HG02852 (cell line): ENCODE results near the gene AOPEP.

Experiments
- ATAC-seq: cut with Tn5 transposase; IDR thresholded peaks from one replicate; pipeline ENCODE4 v1.9.1; 2021; ENCODE audit warnings: mild to moderate bottlenecking, moderate library complexity; ENCODE audit not compliant: unreplicated experiment

The AOPEP gene

DNA sequence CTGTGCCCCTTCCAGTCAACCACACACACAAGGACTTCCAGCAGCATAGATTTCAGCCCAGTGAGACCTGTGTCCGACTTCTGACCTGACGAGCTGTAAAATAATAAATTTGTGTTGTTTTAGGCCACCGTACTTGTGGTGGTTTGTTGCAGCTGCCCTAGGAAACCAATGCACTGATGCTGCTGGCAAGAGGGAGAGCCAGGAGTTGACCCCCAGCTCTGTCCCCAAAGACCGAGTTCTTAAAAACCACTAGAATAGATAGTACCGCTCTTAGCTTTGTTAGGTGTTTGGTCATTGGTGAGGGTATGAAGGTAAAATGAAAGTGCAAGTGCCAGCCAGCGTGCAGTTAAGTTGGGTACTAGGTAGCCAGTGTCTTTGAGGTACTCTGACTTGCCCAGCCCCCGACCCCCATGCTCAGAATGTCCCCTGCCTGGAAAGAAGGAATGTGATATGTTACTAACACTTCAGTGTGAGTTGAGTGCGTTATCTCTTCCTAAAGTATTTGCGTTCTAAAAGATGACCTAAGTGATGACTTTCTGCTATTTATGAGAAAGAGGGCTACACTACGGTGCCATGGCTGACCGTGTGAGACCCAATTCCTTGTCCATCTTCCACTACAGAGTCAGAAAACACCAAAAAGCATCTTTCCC is 185.6 kb downstream of the AOPEP start:
- no peak for ATAC-seq

DNA sequence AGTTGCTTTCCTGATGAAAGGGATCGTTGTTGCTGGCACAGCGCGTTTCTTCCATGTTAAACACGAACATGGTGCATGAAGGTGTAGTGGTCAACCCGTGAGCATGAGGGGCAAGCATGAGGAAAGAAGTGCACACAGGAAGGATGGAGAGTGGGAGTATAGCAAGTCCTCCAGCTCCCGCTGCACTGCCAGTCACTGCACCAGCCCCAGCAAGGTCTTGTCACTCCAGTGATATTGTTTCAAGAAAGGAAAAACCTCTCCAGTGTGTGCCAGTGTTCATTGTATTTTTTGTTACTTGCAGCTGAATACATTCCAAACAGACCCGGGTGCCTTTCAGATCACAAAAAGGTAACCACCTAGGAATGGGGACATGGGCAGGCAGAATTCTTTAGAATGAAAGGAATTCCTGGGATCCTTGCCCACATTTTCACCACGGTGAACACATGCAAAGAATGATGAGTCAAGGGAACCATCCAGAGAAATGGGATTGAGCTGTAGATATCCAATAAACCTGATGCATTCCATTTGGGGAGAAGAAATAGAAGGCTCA is 186.3 kb downstream of the AOPEP start:
- ATAC-seq: no peak

DNA sequence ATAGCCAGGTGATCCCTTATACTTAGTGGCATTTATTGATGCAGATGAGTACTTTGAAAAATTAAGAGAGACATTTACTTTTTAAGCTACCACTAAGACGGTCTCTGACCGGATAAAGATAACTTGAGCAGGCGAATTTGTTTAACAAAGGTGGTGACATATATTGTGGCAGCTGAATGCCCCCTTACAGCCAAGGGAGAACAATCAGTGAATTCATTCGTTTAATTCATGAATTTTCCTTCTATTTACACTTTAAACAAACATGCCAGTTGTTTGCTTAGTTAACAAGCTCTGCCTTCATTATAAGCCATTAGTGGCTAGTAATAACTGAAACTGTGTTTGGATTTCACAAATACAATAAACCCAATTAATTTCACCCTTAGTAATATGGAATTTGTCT is 187.1 kb downstream of the AOPEP start:
- no peak for ATAC-seq

DNA sequence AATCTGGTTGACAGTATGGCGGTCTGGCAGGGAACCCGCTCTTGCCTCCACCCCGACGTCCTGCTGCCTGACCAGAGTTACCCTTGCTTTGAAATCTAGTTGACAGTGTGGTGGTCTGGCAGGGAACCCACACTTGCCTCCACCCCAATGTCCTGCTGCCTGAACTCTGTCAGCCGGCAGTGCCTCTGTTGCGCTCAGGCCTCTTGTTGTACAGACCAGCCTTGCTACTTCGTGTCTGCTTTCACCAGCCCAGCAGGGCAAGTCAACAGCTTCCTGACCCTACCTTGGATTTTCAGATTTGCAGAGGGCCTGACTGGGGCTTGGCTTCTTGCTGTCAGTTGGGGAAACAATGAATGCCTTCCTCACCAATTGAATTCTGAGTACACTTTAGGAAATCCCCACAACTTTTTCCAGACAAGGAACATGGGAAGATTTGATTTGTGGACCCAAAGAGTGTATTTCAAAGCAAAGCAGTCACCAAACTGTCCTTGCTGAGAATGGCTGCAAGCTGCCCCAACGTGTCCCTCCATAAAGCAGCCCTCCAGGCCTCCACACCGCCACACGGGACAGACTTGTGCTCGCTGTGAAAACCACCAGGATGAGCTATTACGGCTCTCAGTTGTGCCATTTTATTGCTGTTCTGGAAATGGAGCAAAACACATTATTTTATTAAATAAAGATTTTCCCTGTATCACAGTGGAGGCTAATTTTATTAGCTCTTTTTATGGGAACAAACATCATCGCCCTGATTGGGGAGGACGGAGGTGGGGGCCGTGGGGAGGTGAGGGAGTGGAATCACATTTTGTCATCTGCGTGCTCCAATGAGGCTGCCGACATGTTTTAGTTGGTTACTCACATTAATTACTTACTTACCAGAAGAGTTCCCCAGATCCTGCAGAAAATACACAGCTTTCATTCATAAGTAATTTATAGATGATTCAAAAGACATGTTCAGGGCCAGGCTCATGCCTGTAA is 189.3 kb downstream of the AOPEP start:
- ATAC-seq: no peak

DNA sequence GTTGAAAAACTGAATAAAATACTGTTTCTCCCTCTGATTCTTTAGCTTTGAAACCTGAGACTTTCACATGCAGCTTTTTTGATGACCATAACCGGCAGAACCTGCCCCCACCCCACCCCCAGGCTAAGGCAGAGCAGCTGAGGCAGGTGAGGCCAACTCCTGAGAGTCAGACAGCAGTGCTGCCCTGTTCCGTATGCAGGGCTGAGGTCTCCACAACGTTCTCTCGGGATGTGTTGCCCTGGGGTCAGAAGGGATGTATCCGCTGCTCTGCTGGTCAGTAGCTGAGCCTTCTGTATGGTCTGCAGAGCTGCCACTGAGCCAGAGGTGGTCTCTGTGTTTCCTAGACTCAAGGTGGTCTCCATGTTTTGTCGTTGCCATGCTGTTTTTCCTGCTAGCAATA is 190.5 kb downstream of the AOPEP start:
- no peak for ATAC-seq

DNA sequence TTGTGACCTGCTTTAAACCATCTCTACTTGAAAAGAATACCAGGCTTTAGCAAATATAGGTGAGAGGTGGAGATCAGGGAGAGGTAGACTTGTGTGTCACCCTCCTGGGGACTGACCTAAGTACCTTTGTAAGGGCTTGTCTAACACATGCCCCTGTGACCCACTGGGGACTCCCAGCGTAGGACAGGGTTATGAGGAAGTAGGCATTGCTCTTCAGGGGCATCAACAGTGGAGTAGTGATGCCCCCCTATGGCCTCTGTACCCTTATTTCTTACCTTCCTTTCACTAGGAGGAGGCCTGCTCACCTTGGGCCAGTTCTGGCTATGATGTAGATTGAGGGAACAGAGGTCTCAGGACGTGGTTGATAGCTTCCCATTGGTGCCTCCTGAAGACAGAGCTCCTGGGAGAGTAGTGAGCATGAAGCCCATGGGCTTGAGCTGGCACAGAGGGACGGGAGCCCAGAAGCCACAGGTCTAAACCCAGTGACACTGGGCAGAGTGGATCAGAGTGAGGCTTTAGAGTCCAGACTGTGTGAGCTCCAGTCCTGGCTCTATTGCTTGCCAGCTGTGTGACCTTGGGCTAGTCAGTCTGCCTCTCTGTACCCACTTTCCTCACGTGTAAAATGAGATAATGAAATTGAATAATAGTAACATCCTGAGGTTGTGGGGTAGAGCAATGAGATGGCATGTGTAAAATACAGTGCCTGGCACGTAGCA is 191.7 kb downstream of the AOPEP start:
- no peak for ATAC-seq

DNA sequence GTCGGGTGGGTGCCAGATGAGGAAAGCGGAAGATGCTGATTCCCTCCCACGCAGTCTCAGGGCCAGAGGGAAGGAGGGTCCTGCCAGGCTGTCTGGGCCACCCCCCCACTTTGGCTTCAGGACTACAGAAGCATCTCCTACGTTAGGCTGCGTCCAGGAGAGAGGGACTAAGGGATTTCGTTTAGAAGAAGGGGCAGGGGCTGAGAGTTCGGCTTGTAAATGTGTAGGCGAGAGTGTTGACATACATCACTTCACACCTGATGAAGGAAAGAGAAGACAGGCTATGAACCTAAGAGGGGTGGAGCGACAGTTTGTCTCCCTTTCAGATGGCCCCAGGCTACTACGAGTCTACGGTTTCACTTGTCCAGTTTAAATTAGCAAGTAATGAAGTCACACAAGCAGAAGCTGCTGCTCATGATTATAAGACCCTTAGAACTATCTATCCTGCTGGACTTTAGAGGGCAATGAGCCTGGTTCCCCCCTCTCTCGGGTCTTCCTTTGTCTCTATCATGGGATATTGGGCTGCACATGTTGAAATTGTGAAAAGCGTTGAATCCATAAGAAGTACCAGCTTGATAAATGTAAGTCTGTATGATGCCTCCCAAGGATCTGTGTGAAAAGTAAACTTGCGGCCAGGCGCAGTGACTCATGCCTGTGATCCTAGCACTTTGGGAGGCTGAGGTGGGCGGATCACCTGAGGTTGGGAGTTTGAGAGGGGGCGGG is 193.0 kb downstream of the AOPEP start:
- no peak for ATAC-seq

DNA sequence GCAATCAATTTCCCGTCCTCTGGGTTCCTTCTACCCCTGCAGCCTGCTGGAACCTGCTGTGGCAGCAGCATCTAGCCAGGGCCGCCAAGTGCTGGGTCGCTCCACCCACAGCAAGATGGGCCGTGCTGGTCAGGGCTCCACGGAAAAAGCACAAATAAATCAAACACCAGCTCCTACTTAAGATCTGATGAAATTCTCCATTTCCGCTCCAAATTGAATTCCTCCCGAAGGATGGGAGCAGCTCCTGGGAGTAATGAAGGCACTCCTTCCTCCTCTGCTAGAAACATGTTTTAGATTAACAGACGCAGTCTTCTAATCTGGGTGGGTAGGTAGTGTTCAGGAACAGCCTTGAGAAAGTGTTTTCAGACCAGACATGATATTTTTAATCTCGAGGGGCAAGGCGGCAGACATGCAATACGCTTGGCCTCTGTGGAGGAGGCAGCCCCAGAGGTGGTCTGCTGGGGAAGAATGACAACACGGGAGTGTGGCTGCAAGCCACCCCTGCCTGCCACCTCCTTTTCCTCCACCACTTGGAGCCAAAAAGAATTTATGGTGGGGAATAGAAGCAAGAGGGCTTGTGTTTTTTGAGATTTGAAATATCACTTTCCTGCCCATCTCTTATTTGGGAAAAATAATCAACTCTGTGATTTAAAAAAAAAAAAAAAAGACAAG is 194.1 kb downstream of the AOPEP start:
- ATAC-seq: no peak

DNA sequence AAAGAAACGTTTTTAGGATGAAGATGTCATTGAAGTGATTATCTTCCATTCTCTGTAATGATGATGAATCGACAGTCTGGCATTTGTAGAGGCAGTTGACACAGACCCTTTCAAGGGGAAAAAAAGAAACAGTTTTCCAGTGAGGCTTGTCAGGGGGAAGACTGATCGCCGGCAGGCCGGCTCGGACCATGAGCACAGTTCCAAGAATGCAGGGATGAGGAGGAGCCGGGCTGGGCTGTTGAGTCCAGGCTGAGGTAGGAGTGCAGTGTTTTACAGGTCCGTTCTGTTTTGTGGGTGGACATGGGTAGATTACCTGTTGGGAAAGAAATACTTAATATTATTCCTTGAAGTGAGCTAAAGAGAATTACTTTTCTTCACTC is 194.6 kb downstream of the AOPEP start:
- no peak for ATAC-seq

DNA sequence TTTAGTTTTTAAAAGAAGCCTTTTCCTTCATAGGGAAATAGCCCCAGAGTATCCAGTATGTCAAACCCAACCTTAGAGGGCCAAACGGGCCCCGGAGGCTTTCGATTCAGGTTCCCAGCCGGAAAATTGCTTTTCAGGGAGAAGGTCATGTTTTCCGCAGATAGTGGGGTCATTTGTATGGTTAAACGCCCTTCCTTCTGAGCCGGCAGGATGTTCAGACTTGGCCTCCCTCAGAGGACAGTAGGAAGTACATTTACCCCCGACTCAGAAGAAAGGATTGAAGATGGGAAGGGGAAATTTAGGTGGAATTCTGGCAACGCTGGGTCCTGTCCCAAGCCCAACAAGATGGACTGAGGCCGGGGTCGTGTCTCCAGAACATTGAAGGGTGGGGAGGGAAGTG is 195.2 kb downstream of the AOPEP start:
- ATAC-seq: no peak

DNA sequence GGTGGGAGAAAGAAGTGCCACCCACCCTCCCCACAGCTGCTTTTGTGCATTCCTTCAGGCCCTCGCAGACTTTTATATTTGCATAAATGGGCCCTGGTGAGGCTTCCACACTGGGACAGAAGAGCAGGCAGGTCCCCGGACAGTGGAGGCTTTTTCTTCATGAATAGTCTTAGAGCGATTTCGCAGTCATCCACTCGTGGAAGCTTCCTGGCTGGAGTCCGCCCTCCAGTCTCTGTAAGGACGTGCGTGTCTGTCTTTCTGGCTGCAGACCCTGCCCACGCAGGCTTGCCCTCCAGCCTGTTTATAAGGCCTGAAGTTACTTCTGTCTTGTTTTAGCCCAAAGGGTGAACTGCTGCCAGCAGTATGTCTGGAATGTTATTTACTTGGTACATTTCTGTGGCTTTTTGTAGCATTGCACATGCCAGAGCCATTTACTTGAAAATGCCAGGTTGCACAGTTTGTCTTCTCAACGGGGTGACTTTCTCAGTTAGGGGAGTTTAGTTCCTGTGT is 195.7 kb downstream of the AOPEP start:
- no peak for ATAC-seq

DNA sequence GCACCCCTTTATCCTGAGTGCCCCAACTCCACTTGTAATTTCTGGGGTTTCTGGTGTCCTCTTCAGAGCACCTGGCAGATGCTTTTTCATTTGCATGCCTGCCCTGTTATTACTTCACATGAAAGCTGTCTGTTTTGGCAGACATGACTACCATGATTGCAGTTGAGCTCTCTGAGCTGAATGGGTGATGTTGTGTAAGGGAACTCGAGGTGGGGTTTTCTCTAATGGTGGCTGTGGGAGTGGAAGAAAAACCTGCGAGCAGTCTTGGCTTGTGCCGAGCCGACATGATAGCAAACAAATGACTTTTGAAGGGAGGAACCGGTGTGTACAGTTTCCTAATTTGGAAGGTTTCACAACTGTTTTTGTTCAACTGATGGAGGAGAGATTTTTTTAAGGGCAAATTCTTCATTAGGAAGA is 196.2 kb downstream of the AOPEP start:
- no peak for ATAC-seq

DNA sequence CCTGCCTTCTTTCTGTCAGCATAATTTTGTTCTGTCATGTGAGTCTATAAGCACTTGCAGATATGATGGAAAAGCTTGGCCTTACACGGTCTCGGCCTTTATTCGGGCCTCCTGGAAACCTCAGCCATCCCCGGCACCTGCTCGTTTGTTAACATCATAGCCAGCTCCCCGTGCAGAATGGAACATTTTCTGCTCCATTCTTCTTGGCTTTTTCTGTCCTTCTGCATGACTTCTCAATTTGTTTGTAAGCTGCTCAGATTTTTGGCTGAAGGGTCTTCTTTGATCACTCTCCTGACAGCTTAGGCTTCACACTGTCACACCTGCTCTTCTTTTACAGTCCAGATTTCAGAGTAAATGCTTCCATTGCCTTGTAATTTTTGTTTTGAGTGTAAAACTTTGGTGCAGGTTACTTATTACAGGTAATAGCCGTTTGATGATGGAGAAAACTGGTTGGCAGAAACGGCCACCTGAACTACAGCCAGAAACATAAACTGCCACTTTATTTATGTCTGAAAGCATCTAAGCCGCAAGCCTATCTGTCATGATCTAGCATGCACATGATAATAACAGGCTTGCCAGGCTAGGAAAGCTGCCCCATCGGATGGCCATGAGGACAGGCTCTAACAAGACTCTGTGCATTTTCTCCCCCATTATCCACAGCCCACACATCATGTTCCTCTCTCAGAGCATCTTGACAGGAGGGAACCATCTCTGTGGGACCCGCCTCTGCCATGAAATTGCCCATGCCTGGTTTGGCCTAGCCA is 197.0 kb downstream of the AOPEP start:
- no peak for ATAC-seq

DNA sequence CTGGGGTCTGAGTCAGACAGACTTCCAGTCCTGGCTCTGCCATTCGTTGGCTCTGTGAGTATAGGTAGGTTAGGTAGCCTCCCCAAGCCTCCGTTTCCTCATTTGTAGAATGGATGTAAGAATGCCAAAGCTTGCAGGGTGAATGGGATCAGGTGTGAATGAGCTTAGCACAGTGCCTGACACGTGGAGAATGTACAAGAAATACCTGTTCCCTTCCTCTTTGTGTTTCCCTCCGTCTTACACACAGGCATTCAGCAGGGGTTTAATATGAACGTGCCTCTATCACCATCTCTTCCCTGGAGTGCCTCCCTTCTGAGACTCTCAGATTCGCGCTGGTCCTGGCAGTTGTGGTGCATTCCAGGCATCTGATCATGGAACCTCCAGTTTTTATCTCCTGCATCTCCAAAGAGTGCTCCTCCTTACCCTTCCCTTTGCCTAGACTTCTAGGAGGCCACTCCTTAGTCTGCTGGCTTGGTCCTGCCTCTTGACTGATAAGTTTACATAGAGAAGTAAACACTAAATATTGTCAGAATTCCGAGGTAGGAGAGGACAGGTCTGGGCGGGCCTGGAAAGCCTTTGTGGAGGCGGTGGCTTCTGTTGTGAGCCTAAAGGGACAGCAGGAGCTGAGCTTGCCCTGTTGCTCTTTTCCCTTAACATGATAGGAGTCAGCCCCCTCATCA is 199.4 kb downstream of the AOPEP start:
- ATAC-seq: no peak

DNA sequence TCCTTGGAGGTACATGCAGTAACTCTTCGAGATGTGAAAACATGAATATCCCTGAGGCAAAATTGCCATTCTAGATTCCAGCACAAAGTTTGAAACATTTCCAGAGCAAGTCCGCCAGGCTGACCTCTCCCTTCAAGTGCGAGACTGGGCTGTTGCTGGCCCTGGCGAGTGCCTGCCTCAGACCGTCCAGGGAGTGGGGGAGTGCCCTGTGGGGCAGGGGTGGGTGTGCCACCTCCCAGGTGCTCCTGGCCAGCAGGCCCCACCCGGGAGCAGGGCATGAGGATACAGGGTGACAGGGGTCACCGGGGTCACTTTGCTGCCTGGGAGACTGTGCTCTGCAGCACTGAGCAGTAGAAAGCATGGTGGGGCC is 199.9 kb downstream of the AOPEP start:
- no peak for ATAC-seq

DNA sequence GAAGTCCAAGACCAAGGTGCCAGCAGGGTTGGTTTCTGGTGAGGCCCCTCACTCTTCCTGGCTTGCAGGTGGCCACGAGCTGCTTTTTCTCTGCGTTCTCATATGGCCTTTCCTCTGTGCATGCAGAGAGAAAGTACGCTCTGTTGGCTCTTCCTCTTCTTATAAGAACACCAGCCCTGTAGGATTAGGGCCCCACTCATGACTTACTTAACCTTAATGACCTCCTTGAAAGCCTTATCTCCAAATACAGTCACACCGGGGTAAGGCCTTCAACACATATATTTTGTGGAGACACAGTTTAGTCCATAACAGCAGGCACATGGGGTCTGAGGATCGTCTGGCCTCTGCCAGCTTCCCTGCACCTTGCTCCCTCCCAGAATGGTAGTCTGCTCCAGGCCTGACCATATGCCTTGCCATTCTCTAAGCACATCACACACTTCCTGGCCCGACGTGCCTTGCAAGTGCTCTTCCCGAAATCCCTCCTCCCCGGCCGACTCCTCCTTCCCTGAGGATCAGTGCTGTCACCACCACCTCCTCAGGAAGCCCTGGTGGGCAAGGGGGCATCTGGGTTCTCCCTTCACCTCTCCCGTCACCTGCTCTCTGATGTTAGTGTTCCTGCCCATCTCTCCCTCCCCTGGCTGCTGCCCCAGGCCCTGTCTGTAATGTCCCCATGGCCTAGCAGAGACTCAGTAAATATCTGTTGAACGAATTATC is 200.7 kb downstream of the AOPEP start:
- no peak for ATAC-seq

DNA sequence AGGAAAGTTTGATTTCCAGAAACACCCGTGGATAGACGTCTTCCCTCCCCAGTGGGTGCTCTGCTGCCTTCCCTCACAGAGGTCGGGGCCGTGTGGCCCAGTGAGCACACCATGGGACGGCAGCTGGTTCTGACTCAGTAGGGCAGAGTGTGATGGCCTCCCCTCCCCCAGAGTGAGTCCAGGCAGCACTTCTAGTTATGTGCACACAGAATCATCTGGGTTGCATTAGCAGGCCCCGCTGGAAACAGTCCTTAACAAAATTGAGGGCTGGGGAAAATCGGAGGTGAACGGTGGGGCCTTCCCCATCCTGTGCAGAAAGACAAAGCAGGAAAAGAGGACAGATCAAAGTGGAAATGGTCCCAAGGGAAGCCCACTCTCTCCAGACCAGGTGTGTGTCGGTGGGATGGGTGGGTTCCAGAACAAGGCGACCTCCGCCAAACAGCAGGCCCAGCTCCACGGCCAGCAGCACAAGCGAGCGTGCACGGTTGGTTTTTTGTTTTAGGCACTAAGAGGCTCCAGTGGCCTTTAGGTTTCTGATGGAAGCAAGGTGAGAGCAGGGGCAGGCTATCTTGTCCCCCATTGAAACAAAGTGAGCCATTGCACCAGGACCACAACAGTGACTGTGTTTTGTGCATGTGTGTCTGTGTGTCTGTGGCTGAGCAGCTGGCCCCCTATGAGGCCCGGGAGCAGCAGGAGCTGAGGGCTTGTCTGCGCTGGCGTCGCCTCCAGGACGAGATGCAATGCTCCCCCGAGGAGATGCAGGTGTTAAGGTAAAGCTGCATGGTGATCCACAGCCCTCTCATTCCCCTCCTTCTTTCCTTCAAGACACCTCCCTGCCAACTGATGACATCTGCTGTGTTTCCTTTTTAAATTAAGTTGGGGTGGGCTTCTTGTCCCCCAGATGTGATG is 201.5 kb downstream of the AOPEP start:
- ATAC-seq: no peak
